ENCODE measurements around the gene KCNK3. TPM values are rescaled to one million over a fixed set of nuclear protein-coding genes. Genes with fewer than 3 reads are reported as not detected.

Gene KCNK3
- total RNA-seq, 1 donor from 2014 or later: 21.7 TPM

DNA sequence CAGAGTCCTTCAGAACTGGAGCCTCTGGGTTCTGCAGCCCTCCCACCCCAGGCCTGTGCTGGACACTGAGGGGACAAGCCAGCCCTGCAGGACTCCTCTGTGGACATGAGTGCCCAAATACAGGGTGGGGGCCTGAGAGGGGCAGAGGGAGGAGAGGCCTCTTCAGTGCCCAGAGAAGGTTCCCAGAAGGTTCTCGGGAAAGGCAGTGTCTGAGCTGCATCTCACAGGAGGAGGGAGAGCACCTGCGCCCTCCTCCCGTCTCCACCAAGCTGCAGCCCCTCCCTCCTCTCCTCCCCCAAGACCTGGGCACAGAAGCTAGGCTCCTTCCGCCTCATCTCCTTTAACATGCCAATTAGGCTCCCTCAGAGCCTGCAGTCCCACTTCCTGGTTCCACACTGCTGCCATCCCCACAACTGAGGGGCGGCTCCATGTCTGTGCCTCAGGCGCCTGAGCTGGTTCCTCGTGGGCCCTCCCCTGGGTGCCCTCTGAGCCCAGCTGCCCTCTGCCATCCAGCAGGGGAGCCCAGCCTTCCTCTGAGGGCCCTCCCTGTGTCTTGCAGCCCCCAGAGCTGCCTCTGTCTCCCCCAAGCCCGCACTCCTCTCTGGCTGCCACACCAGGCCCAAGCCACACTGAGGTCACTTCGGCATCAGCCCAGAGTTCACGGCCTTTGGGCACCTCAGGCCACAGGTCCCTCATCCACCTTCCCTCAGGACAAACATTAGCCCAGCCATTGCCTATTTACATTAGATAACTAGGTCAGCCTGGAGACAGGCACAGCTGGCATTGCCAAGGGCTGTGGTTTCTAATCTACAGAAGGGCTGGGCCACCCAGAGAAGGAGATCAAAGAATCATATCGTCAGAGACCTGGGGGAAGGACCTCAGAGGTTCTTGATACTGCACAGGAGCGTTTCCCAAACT lies 28.9 kb downstream of the KCNK3 start:
- H3K4me1 Mint-ChIP-seq (ENCODE audit: low read depth, unreplicated experiment): peaks cover 7% of the 10 kb centered on the region
- H3K27ac Mint-ChIP-seq (ENCODE audit: unreplicated experiment): no peak overlapping the region
- H3K4me3 Mint-ChIP-seq (ENCODE audit: unreplicated experiment): no peak overlapping the region
- H3K36me3 Mint-ChIP-seq (ENCODE audit: unreplicated experiment): no peaks in the 10 kb centered on the region
- peaks cover 9% of the 10 kb centered on the region for H3K9me3 Mint-ChIP-seq (ENCODE audit: unreplicated experiment)
- TF ChIP-seq, protein P1, sequence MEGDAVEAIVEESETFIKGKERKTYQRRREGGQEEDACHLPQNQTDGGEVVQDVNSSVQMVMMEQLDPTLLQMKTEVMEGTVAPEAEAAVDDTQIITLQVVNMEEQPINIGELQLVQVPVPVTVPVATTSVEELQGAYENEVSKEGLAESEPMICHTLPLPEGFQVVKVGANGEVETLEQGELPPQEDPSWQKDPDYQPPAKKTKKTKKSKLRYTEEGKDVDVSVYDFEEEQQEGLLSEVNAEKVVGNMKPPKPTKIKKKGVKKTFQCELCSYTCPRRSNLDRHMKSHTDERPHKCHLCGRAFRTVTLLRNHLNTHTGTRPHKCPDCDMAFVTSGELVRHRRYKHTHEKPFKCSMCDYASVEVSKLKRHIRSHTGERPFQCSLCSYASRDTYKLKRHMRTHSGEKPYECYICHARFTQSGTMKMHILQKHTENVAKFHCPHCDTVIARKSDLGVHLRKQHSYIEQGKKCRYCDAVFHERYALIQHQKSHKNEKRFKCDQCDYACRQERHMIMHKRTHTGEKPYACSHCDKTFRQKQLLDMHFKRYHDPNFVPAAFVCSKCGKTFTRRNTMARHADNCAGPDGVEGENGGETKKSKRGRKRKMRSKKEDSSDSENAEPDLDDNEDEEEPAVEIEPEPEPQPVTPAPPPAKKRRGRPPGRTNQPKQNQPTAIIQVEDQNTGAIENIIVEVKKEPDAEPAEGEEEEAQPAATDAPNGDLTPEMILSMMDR (IDR thresholded peaks at IDR 0.05; ENCODE audit: partially characterized antibody, unreplicated experiment): no peak
- no peaks in the 10 kb centered on the region for H3K27me3 Mint-ChIP-seq (ENCODE audit: unreplicated experiment)
- DNase-seq: no peak

DNA sequence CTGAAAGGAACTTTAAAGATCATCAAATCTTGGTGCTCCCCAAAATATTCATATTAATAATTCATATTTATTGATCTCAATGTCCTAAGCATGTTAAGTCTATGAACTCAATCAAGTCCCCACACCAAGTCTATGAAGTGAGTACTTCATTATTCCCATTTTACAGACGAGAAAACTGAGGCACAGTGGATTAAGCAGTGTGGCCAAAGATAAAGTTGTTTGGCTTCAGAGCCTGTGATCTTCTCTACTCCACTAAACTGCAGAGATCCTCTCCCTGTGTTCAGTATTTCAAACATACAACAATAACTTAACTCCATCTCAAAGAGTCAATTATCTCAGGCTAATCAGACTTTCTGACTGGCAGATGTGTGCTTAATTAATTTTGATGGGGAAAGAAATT lies 29.8 kb downstream of the KCNK3 start:
- Mint-ChIP-seq H3K4me3 (ENCODE audit: unreplicated experiment) (no peak overlapping the region), H3K27me3 (ENCODE audit: unreplicated experiment) (no peaks in the 10 kb centered on the region), H3K4me1 (ENCODE audit: low read depth, unreplicated experiment) (peaks cover 7% of the 10 kb centered on the region), H3K9me3 (ENCODE audit: unreplicated experiment) (peaks cover 9% of the 10 kb centered on the region), H3K36me3 (ENCODE audit: unreplicated experiment) (no peaks in the 10 kb centered on the region), H3K27ac (ENCODE audit: unreplicated experiment) (no peak overlapping the region)
- DNase-seq: no peak
- TF ChIP-seq, protein P1 (IDR thresholded peaks at IDR 0.05; ENCODE audit: partially characterized antibody, unreplicated experiment): no peak

DNA sequence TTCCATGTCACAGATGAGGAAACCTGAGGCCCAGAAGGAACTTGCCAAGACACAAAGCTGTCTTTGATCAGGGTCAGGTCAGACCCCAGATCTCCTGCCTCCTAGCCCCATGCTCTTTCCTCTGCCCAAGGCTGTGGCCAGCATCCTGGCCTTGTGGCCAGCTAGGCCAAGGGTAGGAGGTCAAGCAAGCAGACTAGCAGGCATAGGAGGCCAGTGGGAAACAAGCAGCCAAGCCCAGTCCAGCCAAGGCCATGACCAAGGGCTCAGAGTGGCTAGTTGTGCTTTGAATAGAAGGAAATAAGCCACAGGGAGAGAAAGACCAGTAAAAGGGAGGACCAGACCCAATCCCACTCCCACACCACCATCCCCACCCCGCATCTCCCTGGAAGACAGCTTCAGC lies 30.4 kb downstream of the KCNK3 start:
- Mint-ChIP-seq H3K4me1 (ENCODE audit: low read depth, unreplicated experiment) (peaks cover 7% of the 10 kb centered on the region), H3K4me3 (ENCODE audit: unreplicated experiment) (no peak overlapping the region), H3K27me3 (ENCODE audit: unreplicated experiment) (no peaks in the 10 kb centered on the region), H3K36me3 (ENCODE audit: unreplicated experiment) (no peaks in the 10 kb centered on the region), H3K27ac (ENCODE audit: unreplicated experiment) (no peak overlapping the region), H3K9me3 (ENCODE audit: unreplicated experiment) (peaks cover 9% of the 10 kb centered on the region)
- TF ChIP-seq, protein P1 (IDR thresholded peaks at IDR 0.05; ENCODE audit: partially characterized antibody, unreplicated experiment): no peak
- DNase-seq: no peak

DNA sequence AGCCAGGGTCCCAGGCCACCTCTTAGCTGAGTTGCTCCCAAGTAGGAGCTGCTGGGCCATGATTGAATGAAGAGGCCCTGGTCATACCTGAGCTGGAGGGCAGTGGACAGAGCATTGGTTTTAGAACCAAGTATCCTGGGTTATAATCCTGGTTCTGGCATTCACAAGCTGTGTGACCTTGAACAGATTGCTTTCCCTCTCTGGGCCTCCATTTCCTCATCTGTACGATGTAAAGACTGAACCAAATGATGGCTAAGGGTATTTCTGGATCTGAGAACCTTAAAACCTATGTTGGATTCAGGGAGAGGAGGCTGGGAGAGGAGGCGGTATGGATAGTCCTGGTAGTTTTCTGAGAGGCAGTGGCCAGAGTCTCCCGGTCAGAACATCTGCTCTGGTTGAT lies 31.0 kb downstream of the KCNK3 start:
- DNase-seq: no peak
- Mint-ChIP-seq H3K27me3 (ENCODE audit: unreplicated experiment) (no peaks in the 10 kb centered on the region), H3K4me3 (ENCODE audit: unreplicated experiment) (no peak overlapping the region), H3K4me1 (ENCODE audit: low read depth, unreplicated experiment) (peaks cover 7% of the 10 kb centered on the region), H3K27ac (ENCODE audit: unreplicated experiment) (no peak overlapping the region), H3K9me3 (ENCODE audit: unreplicated experiment) (peaks cover 9% of the 10 kb centered on the region), H3K36me3 (ENCODE audit: unreplicated experiment) (no peaks in the 10 kb centered on the region)
- TF ChIP-seq, protein P1 (IDR thresholded peaks at IDR 0.05; ENCODE audit: partially characterized antibody, unreplicated experiment): no peak
